ENCODE measurements around the gene KRT83. TPM values are rescaled to one million over a fixed set of nuclear protein-coding genes. Genes with fewer than 3 reads are reported as not detected.

KRT83 gene
- total and polyA plus RNA-seq, 2 of the 13 experiments (the other 11 are each of a cell fraction or from before 2014, with no cell fraction given): not detected

- no peak for TF ChIP-seq DZIP1 (CRISPR knock-in tag; IDR thresholded peaks at IDR 0.05)
- TF ChIP-seq CHCHD3 (CRISPR knock-in tag; IDR thresholded peaks at IDR 0.05): no peak
- TF ChIP-seq ZNF205 (CRISPR knock-in tag; IDR thresholded peaks at IDR 0.05): no peak
Measured at GRCh38 chr12:52312086-52312485, 9.1 kb downstream of the KRT83 start (continued).

DNA sequence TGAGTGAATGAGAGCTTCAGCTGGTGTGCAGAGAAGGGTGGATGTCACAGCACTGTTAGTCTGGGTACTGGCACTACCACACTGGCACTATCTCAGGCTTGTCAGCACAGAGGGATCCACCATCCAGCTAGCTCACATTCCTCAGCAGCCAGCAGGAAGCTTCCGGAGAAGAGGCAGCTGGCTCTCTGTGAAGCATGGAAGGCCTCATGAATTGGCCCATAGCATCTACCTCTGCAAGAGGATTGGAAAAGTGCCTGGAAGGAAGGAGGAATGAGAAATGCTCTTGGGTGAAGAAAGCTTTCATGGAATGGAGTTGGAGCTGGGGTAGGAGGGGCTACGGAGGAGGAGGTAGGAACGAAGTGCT is 9.9 kb downstream of the KRT83 start:
- Histone ChIP-seq H3K79me2 (ENCODE audit: insufficient read depth, low read length) (no peaks in the 10 kb centered on the region), H3K9me3 (ENCODE audit: low read length) (no peaks in the 10 kb centered on the region), H3K27me3 (ENCODE audit: control insufficient read depth in 1 of 2, insufficient read depth in 2 of 2, low read length in 2 of 2) (peaks cover 3 to 51% of the 10 kb centered on the region in 2 experiments; a peak in 3 of 5 replicates), H3K4me2 (ENCODE audit: low read depth, low read length) (no peak overlapping the region), H3K27ac (ENCODE audit: extremely low read length, insufficient read depth, low read length) (no peak overlapping the region), H4K20me1 (ENCODE audit: insufficient read depth, low read length) (no peaks in the 10 kb centered on the region), H3K36me3 (replicated peaks in 1 of 2; ENCODE audit: control insufficient read depth in 1 of 2, insufficient read depth in 2 of 2, low read length in 2 of 2) (no peaks in the 10 kb centered on the region), H2AFZ (ENCODE audit: low read length) (no peak overlapping the region), H3K9ac (ENCODE audit: insufficient read depth, low read depth, low read length) (no peak overlapping the region), H3K4me3 (replicated peaks in 1 of 3; ENCODE audit: insufficient read depth in 1 of 3, low read depth in 2 of 3, low read length in 3 of 3) (no peak overlapping the region), H3K4me1 (ENCODE audit: insufficient read depth, low read length) (peaks cover 21% of the 10 kb centered on the region)
- ChIA-PET POLR2A (no interaction called here), CTCF (ENCODE audit: low intra/inter-chr PET ratio, low total read pairs) (no interaction called here)
- intact Hi-C loops (cut with micrococcal nuclease; ENCODE audit: unreplicated experiment) (no loop called here), in situ Hi-C loops (cut with HindIII; ENCODE audit: extremely low pct_ligation_motif_present, low pct_unique_long_range_greater_than_20kb) (no loop called here)
- DNase-seq (ENCODE audit: low spot score): no peak
- no TSS peak for BruUV-seq (replicated peaks)
- 17% methylated on average over 3 of the region's 3 CpGs for WGBS (ENCODE audit: low lambda C conversion rate)
- no peak for TF ChIP-seq DR1 (CRISPR knock-in tag; IDR thresholded peaks at IDR 0.05)
- TF ChIP-seq, protein P1, sequence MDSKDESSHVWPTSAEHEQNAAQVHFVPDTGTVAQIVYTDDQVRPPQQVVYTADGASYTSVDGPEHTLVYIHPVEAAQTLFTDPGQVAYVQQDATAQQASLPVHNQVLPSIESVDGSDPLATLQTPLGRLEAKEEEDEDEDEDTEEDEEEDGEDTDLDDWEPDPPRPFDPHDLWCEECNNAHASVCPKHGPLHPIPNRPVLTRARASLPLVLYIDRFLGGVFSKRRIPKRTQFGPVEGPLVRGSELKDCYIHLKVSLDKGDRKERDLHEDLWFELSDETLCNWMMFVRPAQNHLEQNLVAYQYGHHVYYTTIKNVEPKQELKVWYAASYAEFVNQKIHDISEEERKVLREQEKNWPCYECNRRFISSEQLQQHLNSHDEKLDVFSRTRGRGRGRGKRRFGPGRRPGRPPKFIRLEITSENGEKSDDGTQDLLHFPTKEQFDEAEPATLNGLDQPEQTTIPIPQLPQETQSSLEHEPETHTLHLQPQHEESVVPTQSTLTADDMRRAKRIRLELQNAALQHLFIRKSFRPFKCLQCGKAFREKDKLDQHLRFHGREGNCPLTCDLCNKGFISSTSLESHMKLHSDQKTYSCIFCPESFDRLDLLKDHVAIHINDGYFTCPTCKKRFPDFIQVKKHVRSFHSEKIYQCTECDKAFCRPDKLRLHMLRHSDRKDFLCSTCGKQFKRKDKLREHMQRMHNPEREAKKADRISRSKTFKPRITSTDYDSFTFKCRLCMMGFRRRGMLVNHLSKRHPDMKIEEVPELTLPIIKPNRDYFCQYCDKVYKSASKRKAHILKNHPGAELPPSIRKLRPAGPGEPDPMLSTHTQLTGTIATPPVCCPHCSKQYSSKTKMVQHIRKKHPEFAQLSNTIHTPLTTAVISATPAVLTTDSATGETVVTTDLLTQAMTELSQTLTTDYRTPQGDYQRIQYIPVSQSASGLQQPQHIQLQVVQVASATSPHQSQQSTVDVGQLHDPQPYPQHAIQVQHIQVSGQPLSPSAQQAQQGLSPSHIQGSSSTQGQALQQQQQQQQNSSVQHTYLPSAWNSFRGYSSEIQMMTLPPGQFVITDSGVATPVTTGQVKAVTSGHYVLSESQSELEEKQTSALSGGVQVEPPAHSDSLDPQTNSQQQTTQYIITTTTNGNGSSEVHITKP (CRISPR knock-in tag; IDR thresholded peaks at IDR 0.05; ENCODE audit: low read depth): no peak
- no peak for TF ChIP-seq RBFOX2 (IDR thresholded peaks at IDR 0.05; ENCODE audit: low read depth, low read length)
- no peak for ATAC-seq
- no peak for FAIRE-seq

All from HepG2 (cell line).